Ascending aorta (tissue), 2 donors: ENCODE data around the gene SSR2. TPM values are rescaled to one million over a fixed set of nuclear protein-coding genes. Genes with fewer than 3 reads are reported as not detected.

ENCODE experiments used
- DNase-seq, 2 donors: peaks; one replicate each; pipeline ENCODE4 v3.0.0-alpha.2; 2019; ENCODE audit warnings: low spot score in 2 of 2
- H3K27ac ChIP-seq, 2 donors: fragments of 200-600 bp; sonication (generic); one replicate each; pipeline ENCODE4 v1.5.1; 2016 to 2017; ENCODE audit warnings: mild to moderate bottlenecking in 1 of 2
- H3K27me3 ChIP-seq: fragments of 200-600 bp; sonication (generic); one replicate; pipeline ENCODE4 v1.5.1; 2017
- H3K36me3 ChIP-seq, 2 donors: fragments of 200-600 bp; sonication (generic); one replicate each; pipeline ENCODE4 v1.5.1; 2016
- H3K4me1 ChIP-seq, 2 donors: fragments of 200-600 bp; sonication (generic); one replicate each; pipeline ENCODE4 v1.5.1; 2016 to 2017; ENCODE audit warnings: mild to moderate bottlenecking in 1 of 2
- H3K4me3 ChIP-seq, 2 donors: fragments of 200-600 bp; sonication (generic); one replicate each; pipeline ENCODE4 v1.5.1; 2016 to 2017; ENCODE audit warnings: mild to moderate bottlenecking in 1 of 2
- H3K9me3 ChIP-seq, 2 donors: fragments of 200-600 bp; sonication (generic); one replicate each; pipeline ENCODE4 v1.5.1; 2016
- intact Hi-C: fragments of 100-400 bp; cut with DNase I; formaldehyde crosslinking; loops from one replicate; pipeline ENCODE4 v1.15.1; 2023
- total RNA-seq: library from RNA; depleted of rRNA; stranded (reverse); fragments of >200 nt; gene quantifications from one replicate; pipeline ENCODE4 v1.1.0, GENCODE V29; 2016
- TF ChIP-seq, protein P1 (sequence below), 3 experiments: fragments of 200-600 bp in 2 of 3; fragments of 450-650 bp in 1 of 3; sonication (generic) in 2 of 3; IDR thresholded peaks; one replicate each; pipeline ENCODE4 v1.5.1; 2016 to 2019; ENCODE audit warnings: antibody characterized with exemption in 3 of 3, mild to moderate bottlenecking in 1 of 3, moderate library complexity in 1 of 3

Gene SSR2
- total RNA-seq, 1 donor from 2014 or later: 103 TPM

DNA sequence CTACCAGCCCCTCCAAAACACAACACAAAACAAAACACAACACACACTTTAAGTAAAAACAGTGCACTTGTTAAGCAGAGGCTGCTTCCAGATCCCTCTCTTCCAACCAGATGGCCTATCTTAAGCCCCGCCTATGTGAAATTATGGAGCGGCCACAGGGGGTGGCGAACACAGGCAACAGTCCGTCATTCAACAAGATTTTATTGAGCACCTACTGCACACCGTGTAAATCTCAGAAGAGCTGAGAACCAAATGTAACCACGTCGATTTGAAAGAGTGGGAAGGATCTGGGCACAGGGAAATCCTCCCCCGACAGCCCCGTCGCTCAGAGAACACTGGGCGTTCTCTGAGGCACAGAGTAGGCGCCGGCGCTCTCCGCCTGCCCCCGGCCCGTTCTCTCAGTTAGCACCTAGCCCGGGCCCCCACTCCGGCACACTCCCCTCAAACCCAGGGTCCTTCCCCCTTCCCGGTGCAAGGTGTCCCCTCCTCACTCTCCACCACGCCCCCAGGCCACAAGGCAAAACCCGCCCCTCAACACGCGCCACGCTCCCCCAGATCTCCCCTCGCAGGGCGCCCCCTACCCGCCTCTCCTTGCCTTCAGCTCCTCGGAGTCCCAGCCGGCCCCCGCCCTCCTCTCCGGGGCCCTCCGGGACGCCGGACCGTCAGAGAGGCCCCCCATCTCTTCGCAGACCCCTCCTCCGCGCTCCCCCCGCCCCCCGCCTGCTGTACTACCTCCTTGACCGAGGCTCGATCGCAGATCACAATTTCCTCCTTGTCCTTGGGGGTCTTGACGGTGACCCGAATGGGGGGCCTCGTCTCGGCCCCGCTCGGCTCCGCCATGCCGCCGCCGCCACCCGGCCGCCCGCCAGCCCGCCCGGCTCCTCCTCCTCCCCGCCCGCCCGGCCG lies 32.4 kb upstream of the SSR2 start:
- intact Hi-C loops: loop anchor here (10.0 kb wide), 1 partner anchor 118 kb away; the partner anchor contains the start of gene KHDC4
- peaks cover 7 to 22% of the 10 kb centered on the region in 2 donors for H3K36me3 ChIP-seq
- H3K27me3 ChIP-seq: no peaks in the 10 kb centered on the region
- H3K4me1 ChIP-seq: peaks cover 0 to 8% of the 10 kb centered on the region in 2 donors
- peak overlapping the region; percentile 58 to 73 for H3K4me3 ChIP-seq
- H3K27ac ChIP-seq: peak overlapping the region; percentile 75 to 96
- TF ChIP-seq, protein P1, sequence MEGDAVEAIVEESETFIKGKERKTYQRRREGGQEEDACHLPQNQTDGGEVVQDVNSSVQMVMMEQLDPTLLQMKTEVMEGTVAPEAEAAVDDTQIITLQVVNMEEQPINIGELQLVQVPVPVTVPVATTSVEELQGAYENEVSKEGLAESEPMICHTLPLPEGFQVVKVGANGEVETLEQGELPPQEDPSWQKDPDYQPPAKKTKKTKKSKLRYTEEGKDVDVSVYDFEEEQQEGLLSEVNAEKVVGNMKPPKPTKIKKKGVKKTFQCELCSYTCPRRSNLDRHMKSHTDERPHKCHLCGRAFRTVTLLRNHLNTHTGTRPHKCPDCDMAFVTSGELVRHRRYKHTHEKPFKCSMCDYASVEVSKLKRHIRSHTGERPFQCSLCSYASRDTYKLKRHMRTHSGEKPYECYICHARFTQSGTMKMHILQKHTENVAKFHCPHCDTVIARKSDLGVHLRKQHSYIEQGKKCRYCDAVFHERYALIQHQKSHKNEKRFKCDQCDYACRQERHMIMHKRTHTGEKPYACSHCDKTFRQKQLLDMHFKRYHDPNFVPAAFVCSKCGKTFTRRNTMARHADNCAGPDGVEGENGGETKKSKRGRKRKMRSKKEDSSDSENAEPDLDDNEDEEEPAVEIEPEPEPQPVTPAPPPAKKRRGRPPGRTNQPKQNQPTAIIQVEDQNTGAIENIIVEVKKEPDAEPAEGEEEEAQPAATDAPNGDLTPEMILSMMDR (IDR thresholded peaks at IDR 0.05): no peak
- H3K9me3 ChIP-seq: no peaks in the 10 kb centered on the region
- DNase-seq: peak in 1 of 2 donors; percentile 80

DNA sequence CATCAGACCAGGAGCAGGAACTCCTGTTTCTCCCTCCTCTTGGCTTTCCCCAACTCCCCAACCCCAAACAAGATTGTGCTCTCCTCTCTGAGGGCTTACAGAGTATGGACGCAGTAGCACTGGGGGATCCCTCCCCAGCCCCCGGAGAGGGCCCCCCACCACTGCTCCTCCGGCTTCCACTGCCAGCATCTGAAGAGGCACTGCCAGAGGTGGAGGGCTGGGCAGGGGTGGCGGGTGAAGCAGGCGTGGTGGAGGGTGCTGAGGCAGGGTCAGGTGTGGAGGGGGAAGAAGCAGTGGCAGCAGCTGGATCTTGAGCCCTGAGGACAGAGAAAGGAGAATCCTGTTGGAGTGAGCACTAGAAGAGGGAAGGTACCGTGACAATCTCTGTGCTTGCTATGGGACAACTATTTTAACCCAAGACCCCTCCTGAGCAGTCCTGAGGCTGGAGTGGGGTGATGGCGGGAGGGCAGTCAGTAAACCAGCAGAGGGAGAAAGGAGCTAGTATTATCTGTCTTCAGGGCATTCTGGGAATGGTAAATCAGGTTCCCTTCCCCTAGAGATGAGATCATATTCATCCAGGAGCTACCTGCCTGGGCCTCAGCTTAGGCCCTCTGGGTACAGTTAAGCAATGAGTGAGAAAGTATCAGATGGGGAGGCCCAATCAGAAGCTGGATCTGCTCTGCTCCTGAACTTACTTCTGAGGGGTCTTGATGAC lies 30.4 kb upstream of the SSR2 start:
- intact Hi-C loops: loop anchor here (10.0 kb wide), 1 partner anchor 116 kb away; the partner anchor contains the start of gene KHDC4
- H3K9me3 ChIP-seq: no peaks in the 10 kb centered on the region
- no peaks in the 10 kb centered on the region for H3K27me3 ChIP-seq
- H3K27ac ChIP-seq: no peak overlapping the region
- DNase-seq: no peak
- H3K4me3 ChIP-seq: no peak overlapping the region
- TF ChIP-seq, protein P1 (IDR thresholded peaks at IDR 0.05): no peak
- H3K4me1 ChIP-seq: peaks cover 0 to 7% of the 10 kb centered on the region in 2 donors
- H3K36me3 ChIP-seq: peaks cover 10 to 32% of the 10 kb centered on the region in 2 donors

- intact Hi-C loops: loop anchor here (10.0 kb wide), 1 partner anchor 116 kb away; the partner anchor contains the start of gene KHDC4
- no peak for DNase-seq
- Histone ChIP-seq H3K27ac (no peak overlapping the region), H3K27me3 (no peaks in the 10 kb centered on the region), H3K9me3 (no peaks in the 10 kb centered on the region), H3K4me1 (peaks cover 0 to 2% of the 10 kb centered on the region in 2 donors), H3K36me3 (peaks cover 16 to 32% of the 10 kb centered on the region in 2 donors), H3K4me3 (no peak overlapping the region)
- TF ChIP-seq, protein P1 (IDR thresholded peaks at IDR 0.05): no peak
Measured at GRCh38 chr1:156050376-156050775, 29.6 kb upstream of the SSR2 start.

DNA sequence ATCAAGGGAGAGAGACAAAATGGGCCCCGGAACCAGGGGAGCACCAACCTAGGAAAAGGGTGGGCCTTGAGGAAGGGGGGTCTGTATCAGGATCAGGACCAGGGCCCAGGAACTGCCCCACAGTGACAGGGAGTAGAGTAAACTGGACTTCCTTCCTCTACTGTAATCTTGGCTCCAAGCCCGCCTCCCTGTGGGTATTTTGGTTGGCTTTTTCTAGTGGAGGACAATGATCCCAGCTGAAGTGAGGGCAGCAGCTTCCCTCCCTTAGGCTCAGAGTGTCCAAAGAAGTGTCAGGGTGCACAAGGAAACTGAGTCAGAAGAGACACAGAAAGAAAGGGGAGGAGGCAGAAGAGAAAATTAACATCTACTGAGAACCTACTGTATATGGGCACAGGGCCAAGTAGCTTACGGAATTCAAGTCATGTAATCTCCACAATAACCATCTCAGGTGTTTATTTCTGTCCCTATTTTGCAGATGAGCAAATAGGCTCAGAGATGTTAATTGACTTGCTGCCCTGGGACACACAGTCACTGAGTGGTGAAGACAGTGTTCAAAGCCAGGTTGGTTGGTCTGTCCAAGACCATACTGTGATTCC lies 28.0 kb upstream of the SSR2 start:
- Histone ChIP-seq H3K4me1 (peaks cover 0 to 2% of the 10 kb centered on the region in 2 donors), H3K27me3 (no peaks in the 10 kb centered on the region), H3K36me3 (peaks cover 21 to 47% of the 10 kb centered on the region in 2 donors), H3K27ac (no peak overlapping the region), H3K9me3 (no peaks in the 10 kb centered on the region), H3K4me3 (no peak overlapping the region)
- TF ChIP-seq, protein P1 (IDR thresholded peaks at IDR 0.05): no peak
- DNase-seq: no peak
- intact Hi-C loops: no loop called here

GRCh38 chr1:156045076-156045475 lies 24.3 kb upstream of the SSR2 start:
- peaks cover 40 to 78% of the 10 kb centered on the region in 2 donors for H3K36me3 ChIP-seq
- TF ChIP-seq, protein P1 (IDR thresholded peaks at IDR 0.05): no peak
- intact Hi-C loops: no loop called here
- H3K4me3 ChIP-seq: no peak overlapping the region
- H3K27me3 ChIP-seq: no peaks in the 10 kb centered on the region
- no peaks in the 10 kb centered on the region for H3K4me1 ChIP-seq
- DNase-seq: no peak
- H3K27ac ChIP-seq: no peak overlapping the region
- H3K9me3 ChIP-seq: no peaks in the 10 kb centered on the region
